ENCODE data around the gene CNNM2.

Gene CNNM2

DNA sequence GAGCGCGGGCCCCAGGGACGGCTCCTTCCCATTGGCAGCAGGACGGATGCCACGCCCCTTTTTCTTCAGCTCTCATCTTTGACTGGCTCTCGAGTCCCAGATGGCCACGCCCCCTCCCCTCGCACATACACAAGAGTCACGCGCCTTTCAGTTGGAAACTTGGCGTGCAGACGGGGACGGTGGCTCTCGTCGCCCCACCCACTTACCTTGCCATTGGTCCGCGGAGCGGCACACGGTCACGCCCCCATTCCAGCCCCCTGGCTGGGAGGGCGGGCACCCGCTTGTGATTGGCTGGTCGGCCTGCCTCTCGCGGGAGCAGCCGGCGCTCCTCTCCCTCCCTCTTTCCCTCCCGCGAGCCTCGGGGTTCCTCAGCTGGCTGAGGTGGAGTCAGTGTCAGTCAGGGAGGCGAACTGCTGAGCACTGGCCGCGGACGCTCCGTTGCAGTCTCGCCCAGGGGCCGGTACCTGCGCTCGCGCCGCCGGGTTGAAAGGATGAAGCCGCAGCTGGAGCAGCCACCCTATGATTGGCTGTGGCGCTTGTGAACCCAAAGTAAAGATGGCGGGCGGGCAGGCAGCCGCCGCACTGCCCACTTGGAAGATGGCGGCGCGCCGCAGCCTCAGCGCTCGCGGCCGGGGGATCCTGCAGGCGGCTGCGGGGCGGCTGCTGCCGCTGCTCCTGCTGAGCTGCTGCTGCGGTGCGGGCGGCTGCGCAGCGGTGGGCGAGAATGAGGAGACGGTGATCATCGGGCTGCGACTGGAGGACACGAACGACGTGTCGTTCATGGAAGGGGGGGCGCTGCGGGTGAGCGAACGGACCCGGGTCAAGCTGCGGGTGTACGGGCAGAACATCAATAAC is at the start of gene CNNM2:
TSS of gene CNNM2 (plus strand) at position 333 of the 855 bp plus-strand sequence. CDS start at position 520, 187 bp downstream.
- Mint-ChIP-seq H3K4me3 (peak within 1 kb of the TSS; percentile 94 to 96), H3K9me3 (no peaks in the 10 kb centered on the region), H3K27me3 (peaks cover 9% of the 10 kb centered on the region), H3K27ac (peak within 1 kb of the TSS; percentile 98 to 99), H3K4me1 (peaks cover 64% of the 10 kb centered on the region)
- peak; percentile 94 for ATAC-seq
- peak; percentile 99 to 100 for DNase-seq

DNA sequence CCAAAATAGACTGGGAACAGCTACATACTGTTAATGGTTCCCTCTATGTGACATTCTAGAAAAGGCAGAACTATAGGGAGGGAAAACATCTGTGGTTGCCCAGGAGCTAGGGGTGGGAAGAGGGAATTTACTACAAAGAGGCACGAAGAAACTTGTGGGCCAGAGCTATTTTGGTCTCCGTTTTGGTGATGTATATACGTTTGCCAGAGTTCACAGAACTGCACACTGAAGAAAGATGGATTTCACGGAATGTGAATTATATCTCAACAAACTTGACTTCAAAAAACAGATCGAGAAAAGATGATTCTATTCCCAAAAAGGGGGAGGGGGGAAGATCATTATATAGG is 49.2 kb upstream of the CNNM2 start:
- no peak for DNase-seq
- H3K9me3 Mint-ChIP-seq = no peaks in the 10 kb centered on the region
- no peak for ATAC-seq
- peaks cover 14% of the 10 kb centered on the region for H3K4me1 Mint-ChIP-seq
- H3K27ac Mint-ChIP-seq = peak overlapping the region in 1 of 2 donors; percentile 93
- peaks cover 36% of the 10 kb centered on the region for H3K27me3 Mint-ChIP-seq
- peak overlapping the region; percentile 76 to 78 for H3K4me3 Mint-ChIP-seq

DNA sequence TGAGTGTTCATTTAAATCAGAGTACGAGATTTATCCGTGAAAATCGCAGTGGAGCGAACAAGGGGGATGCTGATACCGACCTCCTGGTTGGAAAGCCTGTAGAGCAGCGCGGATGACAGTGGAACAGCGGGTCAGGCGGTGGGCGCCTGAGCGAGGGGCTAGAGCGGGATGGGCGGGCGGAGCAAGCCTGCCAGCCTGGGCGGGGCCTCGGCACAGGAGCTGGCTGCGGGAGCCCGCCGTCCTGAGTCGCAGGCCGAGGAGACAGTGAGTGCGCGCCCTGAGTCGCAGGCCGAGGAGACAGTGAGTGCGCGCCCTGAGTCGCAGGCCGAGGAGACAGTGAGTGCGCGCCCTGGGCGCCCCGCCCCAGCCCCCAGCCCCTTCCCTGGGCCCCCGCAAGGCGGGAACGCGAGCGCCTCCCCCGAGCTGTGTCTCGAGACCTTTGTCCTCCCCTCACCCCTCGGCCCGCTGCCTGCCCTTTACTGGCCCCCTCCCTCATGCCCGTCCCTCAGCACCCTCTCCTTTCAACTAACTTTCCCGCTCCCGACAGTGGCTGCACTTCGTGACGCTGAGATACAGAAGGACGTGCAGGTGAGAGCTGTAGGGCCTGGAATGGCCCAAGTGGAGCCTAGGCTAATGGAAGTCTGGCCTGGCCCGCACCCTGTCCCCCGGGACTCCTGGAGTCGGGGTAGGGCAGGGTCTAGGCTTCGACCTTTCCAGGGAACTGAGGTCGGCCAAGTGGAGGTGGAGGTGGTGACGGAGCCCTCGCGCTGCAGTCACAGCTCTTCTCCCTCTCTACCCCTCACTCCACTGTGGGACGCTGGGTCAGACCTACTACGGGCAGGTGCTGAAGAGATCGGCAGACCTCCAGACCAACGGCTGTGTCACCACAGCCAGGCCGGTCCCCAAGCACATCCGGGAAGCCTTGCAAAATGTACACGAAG is 48.6 kb upstream of the CNNM2 start, which contains the start of gene AS3MT:
TSS of gene AS3MT (plus strand) at position 213 of the 941 bp plus-strand sequence. CDS start at position 336, 123 bp downstream.
- DNase-seq (peak; percentile 32 to 43), ATAC-seq (peak; percentile 93)
- Mint-ChIP-seq H3K9me3 (no peaks in the 10 kb centered on the region), H3K27ac (peak within 1 kb of the TSS; percentile 95 to 96), H3K4me3 (peak within 1 kb of the TSS; percentile 78 to 92), H3K4me1 (peaks cover 14% of the 10 kb centered on the region), H3K27me3 (peaks cover 41% of the 10 kb centered on the region)

DNA sequence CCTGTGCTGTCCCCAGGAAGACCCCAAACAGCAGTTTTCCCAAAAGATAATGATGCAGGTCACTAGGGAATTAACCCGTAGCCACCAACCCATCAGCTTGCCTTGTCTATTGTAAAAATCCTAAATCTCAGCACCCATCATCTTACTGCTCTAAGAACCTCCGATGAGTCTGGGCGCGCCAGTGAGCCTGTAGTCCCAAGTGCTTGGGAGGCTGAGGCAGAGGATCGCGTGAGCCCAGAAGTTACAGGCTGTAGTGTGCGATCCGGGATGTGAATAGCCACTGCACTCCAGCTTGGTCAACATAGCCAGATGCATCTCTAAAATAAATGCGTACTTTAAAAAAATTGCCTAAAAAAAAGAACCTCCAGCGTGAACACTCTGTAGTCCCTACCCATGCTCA is 47.9 kb upstream of the CNNM2 start:
- peaks cover 14% of the 10 kb centered on the region for H3K4me1 Mint-ChIP-seq
- peaks cover 43% of the 10 kb centered on the region for H3K27me3 Mint-ChIP-seq
- no peaks in the 10 kb centered on the region for H3K9me3 Mint-ChIP-seq
- H3K27ac Mint-ChIP-seq = no peak overlapping the region
- DNase-seq = no peak
- ATAC-seq = no peak
- peak overlapping the region; percentile 78 to 92 for H3K4me3 Mint-ChIP-seq

DNA sequence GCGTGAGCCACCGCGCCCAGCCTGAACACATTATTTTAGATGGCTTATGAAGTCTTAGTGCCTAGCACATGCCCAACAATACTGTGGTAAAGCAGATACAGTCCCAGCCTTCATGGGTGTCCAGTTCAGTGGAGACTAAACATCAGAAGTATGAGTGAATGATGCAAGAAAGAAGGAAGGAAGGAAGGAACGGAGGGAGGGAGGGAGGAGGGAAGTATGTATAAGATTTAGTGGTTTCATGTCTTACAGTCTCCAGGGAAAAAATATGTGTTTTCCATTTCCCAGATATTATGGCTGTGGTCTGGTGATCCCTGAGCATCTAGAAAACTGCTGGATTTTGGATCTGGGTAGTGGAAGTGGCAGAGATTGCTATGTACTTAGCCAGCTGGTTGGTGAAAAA is 45.9 kb upstream of the CNNM2 start:
- ATAC-seq (no peak), DNase-seq (no peak)
- H3K27ac Mint-ChIP-seq = no peak overlapping the region
- no peaks in the 10 kb centered on the region for H3K9me3 Mint-ChIP-seq
- H3K4me1 Mint-ChIP-seq = peaks cover 14% of the 10 kb centered on the region
- peaks cover 43% of the 10 kb centered on the region for H3K27me3 Mint-ChIP-seq
- H3K4me3 Mint-ChIP-seq = no peak overlapping the region

DNA sequence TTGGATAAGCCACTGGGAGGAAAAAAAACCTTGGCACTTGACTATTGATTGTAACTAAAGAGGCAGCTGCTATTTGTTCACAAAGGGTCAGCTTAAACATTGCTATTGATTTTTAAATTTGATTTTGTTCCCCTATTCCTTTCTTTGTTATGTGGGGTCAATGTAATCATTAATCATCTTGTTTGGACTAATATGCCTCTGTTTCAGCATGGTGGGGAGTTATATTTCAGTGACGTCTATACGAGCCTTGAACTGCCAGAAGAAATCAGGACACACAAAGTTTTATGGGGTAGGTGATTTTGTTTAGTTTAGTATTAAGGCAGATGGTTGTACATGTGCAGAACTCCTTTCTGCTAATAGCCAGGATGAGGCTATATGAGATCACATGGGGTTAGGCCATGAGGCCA is 41.3 kb upstream of the CNNM2 start:
- no peak for DNase-seq

DNA sequence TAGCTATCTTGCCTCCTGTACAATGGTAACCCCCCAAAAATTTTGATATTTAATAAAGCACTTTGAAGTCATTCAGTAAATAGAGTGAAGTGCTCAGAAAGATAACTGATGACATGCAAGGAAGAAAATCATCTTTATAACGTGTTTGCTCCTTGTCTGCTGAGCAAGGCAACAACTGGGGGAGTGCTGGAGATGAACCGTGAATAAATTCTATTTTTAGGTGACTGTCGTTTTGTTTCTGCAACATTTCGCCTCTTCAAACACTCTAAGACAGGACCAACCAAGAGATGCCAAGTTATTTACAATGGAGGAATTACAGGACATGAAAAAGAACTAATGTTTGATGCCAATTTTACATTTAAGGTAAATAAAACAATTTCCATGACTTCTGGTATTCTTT is 39.5 kb upstream of the CNNM2 start:
- Mint-ChIP-seq H3K27ac (no peak overlapping the region), H3K4me1 (no peaks in the 10 kb centered on the region), H3K4me3 (no peak overlapping the region), H3K9me3 (no peaks in the 10 kb centered on the region), H3K27me3 (peaks cover 7% of the 10 kb centered on the region)
- no peak for DNase-seq
- no peak for ATAC-seq

More for the DNA sequence above, 41.3 kb upstream of the CNNM2 start:
- Mint-ChIP-seq H3K27me3 (peaks cover 15% of the 10 kb centered on the region), H3K4me1 (no peaks in the 10 kb centered on the region), H3K4me3 (no peak overlapping the region), H3K27ac (no peak overlapping the region), H3K9me3 (no peaks in the 10 kb centered on the region)
- no peak for ATAC-seq

DNA sequence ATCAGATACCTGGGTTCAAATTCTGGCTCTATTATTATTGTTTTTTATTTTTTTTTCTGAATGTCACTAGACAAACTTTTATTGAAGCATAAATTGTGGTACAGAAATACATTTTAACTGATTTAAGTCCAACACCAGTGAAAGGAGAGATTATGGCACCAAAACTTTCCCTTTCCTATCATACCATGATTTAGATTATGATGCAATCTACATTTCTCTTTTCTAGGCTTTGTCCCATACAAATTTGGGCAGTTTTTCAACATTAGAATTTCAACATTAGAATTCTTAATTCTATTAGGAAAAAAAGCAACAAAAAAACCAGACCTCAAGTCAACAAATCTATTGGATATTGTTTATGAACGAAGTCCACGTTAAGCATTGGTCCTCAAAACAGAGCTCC is 37.8 kb upstream of the CNNM2 start:
- H3K9me3 Mint-ChIP-seq = no peaks in the 10 kb centered on the region
- ATAC-seq (no peak), DNase-seq (no peak)
- H3K27me3 Mint-ChIP-seq = no peaks in the 10 kb centered on the region
- H3K4me1 Mint-ChIP-seq = no peaks in the 10 kb centered on the region
- no peak overlapping the region for H3K4me3 Mint-ChIP-seq
- no peak overlapping the region for H3K27ac Mint-ChIP-seq

DNA sequence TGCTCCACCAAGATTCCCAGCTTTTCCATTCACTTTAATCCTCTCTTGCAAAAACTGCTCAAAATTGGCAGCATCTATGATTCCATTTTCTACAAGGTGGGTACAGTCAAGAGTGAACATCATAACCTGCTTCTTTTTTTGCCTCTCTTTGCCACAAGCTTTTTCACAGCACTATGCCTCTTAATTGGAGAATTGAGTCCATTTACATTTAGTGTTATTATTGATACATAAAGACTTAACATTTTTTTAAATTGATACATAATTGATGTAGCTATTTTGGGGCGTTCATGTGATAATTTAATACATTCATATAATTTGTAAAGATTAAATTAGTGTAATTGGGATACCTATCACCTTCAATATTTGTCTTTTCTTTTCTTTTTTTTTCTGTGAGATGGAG is 30.0 kb upstream of the CNNM2 start:
- Mint-ChIP-seq H3K27me3 (no peaks in the 10 kb centered on the region), H3K4me3 (no peak overlapping the region), H3K9me3 (no peaks in the 10 kb centered on the region), H3K27ac (no peak overlapping the region), H3K4me1 (no peaks in the 10 kb centered on the region)
- DNase-seq (no peak), ATAC-seq (no peak)

DNA sequence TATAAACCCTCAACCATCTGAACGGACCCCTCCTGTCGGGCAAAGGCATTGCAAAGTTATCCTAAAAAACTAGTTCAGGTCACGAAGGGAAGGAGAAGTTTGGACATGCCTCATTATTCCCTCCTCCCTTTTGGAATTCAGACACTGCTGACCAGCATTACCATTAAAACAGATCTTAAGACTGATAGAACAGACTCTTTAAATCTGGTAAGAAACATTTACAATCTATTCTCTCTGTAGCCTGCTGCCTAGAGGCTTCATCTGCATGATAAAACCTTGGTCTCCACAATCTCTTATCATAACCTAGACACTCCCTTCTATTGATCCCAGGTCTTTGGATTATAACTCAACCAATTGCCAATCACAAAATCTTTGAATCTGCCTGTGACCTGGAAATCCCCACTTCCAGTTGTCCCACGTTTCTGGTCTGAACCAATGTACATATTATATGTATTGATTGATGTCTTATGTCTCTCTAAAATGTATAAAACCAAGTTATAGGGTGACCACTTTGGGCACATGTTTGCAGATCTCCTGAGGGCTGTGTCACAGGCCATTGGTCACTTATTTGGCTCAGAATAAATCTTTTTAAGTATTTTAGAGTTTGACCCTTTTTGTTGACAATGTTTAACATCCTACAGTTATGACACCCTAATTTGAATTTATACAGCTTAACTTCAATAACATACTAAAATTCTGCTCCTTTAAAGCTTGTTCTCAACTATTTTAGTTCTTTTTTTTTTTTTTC is 23.5 kb upstream of the CNNM2 start:
- no peaks in the 10 kb centered on the region for H3K9me3 Mint-ChIP-seq
- H3K27me3 Mint-ChIP-seq = no peaks in the 10 kb centered on the region
- DNase-seq = no peak
- ATAC-seq = no peak
- no peak overlapping the region for H3K27ac Mint-ChIP-seq
- H3K4me1 Mint-ChIP-seq = no peaks in the 10 kb centered on the region
- no peak overlapping the region for H3K4me3 Mint-ChIP-seq

DNA sequence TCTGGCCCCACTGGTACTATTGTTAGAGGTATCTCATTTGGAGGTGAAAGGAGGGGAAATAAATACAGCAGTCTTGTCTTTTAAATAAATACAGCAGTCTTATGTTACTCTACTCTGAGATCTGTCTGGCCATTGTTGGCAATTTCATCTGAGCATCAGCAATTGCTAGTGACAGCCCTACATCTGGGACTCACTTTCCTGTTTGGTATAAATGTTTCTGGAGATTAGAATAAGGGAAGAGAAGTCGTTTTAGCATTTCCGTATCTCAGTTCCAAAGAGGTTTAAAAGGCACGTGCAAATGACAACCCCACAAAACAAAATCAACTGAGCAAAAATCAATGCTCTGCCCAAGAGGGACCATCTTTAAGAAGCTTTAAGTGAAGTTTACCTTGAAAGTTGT is 18.1 kb upstream of the CNNM2 start:
- H3K27me3 Mint-ChIP-seq = no peaks in the 10 kb centered on the region
- H3K4me1 Mint-ChIP-seq = no peaks in the 10 kb centered on the region
- H3K27ac Mint-ChIP-seq = no peak overlapping the region
- no peaks in the 10 kb centered on the region for H3K9me3 Mint-ChIP-seq
- ATAC-seq (no peak), DNase-seq (no peak)
- H3K4me3 Mint-ChIP-seq = no peak overlapping the region

DNA sequence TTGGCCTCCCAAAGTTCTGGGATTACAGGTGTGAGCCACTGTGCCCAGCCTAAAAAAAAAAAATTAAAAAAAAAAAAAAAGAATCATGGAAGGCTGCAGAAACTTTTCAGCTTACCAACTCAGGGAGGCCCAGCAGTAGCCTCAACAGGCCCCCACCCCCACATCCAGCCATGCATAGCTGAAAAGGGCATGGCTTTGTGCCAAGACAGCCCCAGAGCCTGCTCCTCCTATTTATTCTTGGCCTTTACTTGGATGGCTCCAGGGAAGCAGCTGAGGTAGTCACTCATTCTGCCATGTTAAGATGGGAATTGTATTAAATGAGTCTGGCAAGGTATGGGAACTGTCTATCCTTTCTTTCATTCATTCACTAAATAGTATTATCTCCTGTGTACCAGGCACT is 13.7 kb upstream of the CNNM2 start:
- H3K27ac Mint-ChIP-seq = no peak overlapping the region
- ATAC-seq = no peak
- H3K27me3 Mint-ChIP-seq = no peaks in the 10 kb centered on the region
- H3K4me1 Mint-ChIP-seq = no peaks in the 10 kb centered on the region
- H3K9me3 Mint-ChIP-seq = no peaks in the 10 kb centered on the region
- DNase-seq = no peak
- no peak overlapping the region for H3K4me3 Mint-ChIP-seq

DNA sequence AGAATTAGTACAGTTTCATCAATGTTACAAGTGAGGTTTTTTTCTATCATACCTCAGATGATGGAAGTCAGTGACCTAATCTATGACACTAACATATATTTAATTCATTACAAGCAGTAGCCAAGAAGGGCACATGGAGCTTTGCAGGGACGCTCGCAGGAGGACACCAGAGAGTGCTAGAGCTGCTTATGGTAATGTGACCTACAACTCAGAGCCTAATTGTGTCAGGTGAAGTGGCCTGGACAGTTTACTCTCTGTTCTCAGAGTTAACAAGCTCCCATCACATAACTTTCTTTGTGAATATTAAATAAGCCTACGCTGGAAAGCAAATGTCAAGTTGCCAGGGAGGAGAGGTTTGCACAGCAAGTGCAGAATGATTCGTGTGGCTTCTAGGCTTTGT is 11.6 kb upstream of the CNNM2 start:
- H3K4me1 Mint-ChIP-seq = no peaks in the 10 kb centered on the region
- H3K4me3 Mint-ChIP-seq = no peak overlapping the region
- no peak overlapping the region for H3K27ac Mint-ChIP-seq
- ATAC-seq (no peak), DNase-seq (no peak)
- no peaks in the 10 kb centered on the region for H3K9me3 Mint-ChIP-seq
- no peaks in the 10 kb centered on the region for H3K27me3 Mint-ChIP-seq

DNA sequence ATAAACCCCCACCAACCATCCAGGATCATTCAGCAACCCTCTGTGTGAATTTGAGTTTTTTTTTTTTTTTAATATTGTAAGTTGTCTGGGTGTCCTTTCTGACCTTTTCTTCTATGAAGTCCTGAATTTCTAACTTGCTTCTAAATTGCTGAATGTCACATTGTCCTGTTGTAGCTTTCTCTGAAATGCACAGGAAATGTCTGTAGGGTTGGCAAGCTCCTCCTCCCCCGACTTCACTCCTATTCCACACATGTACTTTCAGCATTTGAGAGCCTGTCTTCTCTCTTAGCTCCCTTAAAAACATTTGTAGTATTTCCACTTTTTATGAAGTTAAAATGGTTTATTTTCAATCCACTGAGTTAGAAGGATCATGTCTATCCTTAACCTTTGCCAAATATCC is 3.3 kb upstream of the CNNM2 start:
- H3K9me3 Mint-ChIP-seq = no peaks in the 10 kb centered on the region
- DNase-seq = no peak
- H3K27ac Mint-ChIP-seq = no peak overlapping the region
- H3K27me3 Mint-ChIP-seq = peaks cover 22% of the 10 kb centered on the region
- peaks cover 33% of the 10 kb centered on the region for H3K4me1 Mint-ChIP-seq
- H3K4me3 Mint-ChIP-seq = no peak overlapping the region
- no peak for ATAC-seq

DNA sequence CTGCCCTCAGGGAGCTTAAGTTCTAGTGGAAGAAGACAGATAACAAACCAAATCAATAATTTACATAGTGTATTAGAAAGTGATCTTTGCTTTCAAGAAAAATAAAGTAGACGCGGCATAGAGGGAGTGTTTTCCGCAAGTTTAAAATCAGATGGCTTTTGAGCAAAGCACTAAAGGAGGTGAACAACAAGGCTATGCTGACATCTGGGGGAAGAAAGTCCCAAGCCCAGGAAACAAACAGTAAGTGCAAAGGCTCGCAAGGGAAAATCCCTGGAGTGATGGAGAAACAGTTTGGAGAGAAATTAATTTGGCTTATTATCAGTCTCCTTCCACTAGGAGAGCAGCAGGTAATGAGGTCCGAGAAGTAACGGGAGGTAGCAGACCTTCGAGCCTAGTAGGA is 1.9 kb upstream of the CNNM2 start:
- peaks cover 22% of the 10 kb centered on the region for H3K27me3 Mint-ChIP-seq
- peaks cover 46% of the 10 kb centered on the region for H3K4me1 Mint-ChIP-seq
- H3K4me3 Mint-ChIP-seq = peak overlapping the region; percentile 48 to 94
- DNase-seq (no peak), ATAC-seq (no peak)
- H3K27ac Mint-ChIP-seq = no peak overlapping the region
- H3K9me3 Mint-ChIP-seq = no peaks in the 10 kb centered on the region

All from stimulated activated naive CD8-positive, alpha-beta T cell treated with anti-CD3 and anti-CD28 coated beads, Interleukin-15, amount 100 ng/mL, for 72 hours (primary cell).